HEK293 (cell line): ENCODE data around the gene THRA.

Experiments
- ELK4 ChIP-seq: IDR thresholded peaks from 2 replicates; pipeline ENCODE4 v1.6.1; 2011; ENCODE audit warnings: mild to moderate bottlenecking, low read depth, low read length, borderline replicate concordance
- GLIS1 ChIP-seq: fragments of 450-650 bp; formaldehyde crosslinking; IDR thresholded peaks from 2 replicates; pipeline ENCODE4 v1.5.1; 2016; ENCODE audit warnings: missing biosample characterization, missing genetic modification characterization
- GLIS2 ChIP-seq: fragments of 450-650 bp; formaldehyde crosslinking; IDR thresholded peaks from 2 replicates; pipeline ENCODE4 v1.5.1; 2016; ENCODE audit warnings: missing biosample characterization, missing genetic modification characterization
- KLF7 ChIP-seq: fragments of 450-650 bp; formaldehyde crosslinking; IDR thresholded peaks from 2 replicates; pipeline ENCODE4 v1.5.1; 2016; ENCODE audit warnings: missing biosample characterization, missing genetic modification characterization, borderline replicate concordance
- MZF1 ChIP-seq: fragments of 450-650 bp; formaldehyde crosslinking; IDR thresholded peaks from 2 replicates; pipeline ENCODE4 v1.5.1; 2017; ENCODE audit warnings: missing biosample characterization, missing genetic modification characterization, borderline replicate concordance
- REPIN1 ChIP-seq: fragments of 450-650 bp; formaldehyde crosslinking; IDR thresholded peaks from 2 replicates; pipeline ENCODE4 v1.5.1; 2017; ENCODE audit warnings: missing biosample characterization, missing genetic modification characterization, low read depth
- SCRT1 ChIP-seq: fragments of 450-650 bp; formaldehyde crosslinking; IDR thresholded peaks from 2 replicates; pipeline ENCODE4 v1.5.1; 2016; ENCODE audit warnings: missing biosample characterization, missing genetic modification characterization, borderline replicate concordance
- SCRT2 ChIP-seq: fragments of 450-650 bp; formaldehyde crosslinking; IDR thresholded peaks from 2 replicates; pipeline ENCODE4 v1.5.1; 2016; ENCODE audit warnings: missing biosample characterization, missing genetic modification characterization
- ZBTB17 ChIP-seq: fragments of 450-650 bp; formaldehyde crosslinking; IDR thresholded peaks from 2 replicates; pipeline ENCODE4 v1.5.1; 2016; ENCODE audit warnings: missing biosample characterization, missing genetic modification characterization
- ZBTB26 ChIP-seq: fragments of 450-650 bp; formaldehyde crosslinking; optimal IDR thresholded peaks from 2 replicates; pipeline ENCODE3; 2016; ENCODE audit warnings: missing biosample characterization, mild to moderate bottlenecking, missing genetic modification characterization
- ZIC2 ChIP-seq: fragments of 450-650 bp; formaldehyde crosslinking; IDR thresholded peaks from 2 replicates; pipeline ENCODE4 v1.5.1; 2016; ENCODE audit warnings: missing biosample characterization, missing genetic modification characterization
- ZNF157 ChIP-seq: fragments of 450-650 bp; formaldehyde crosslinking; IDR thresholded peaks from 2 replicates; pipeline ENCODE4 v1.5.1; 2016; ENCODE audit warnings: missing biosample characterization, missing genetic modification characterization
- ZNF214 ChIP-seq: fragments of 450-650 bp; formaldehyde crosslinking; IDR thresholded peaks from 2 replicates; pipeline ENCODE4 v1.5.1; 2017; ENCODE audit warnings: missing biosample characterization, mild to moderate bottlenecking, missing genetic modification characterization, borderline replicate concordance
- ZNF221 ChIP-seq: fragments of 450-650 bp; formaldehyde crosslinking; IDR thresholded peaks from 2 replicates; pipeline ENCODE4 v1.5.1; 2017; ENCODE audit warnings: missing biosample characterization, missing genetic modification characterization, borderline replicate concordance
- ZNF26 ChIP-seq: fragments of 450-650 bp; formaldehyde crosslinking; IDR thresholded peaks from 2 replicates; pipeline ENCODE4 v1.5.1; 2016; ENCODE audit warnings: missing biosample characterization, missing genetic modification characterization
- ZNF335 ChIP-seq: fragments of 450-650 bp; formaldehyde crosslinking; conservative IDR thresholded peaks from 2 replicates; pipeline ENCODE4 v1.5.1; 2016; ENCODE audit warnings: missing biosample characterization, missing genetic modification characterization
- ZNF391 ChIP-seq: fragments of 450-650 bp; formaldehyde crosslinking; IDR thresholded peaks from 2 replicates; pipeline ENCODE4 v1.5.1; 2016; ENCODE audit warnings: low read depth, missing biosample characterization, missing genetic modification characterization, borderline replicate concordance
- ZNF426 ChIP-seq: fragments of 450-650 bp; formaldehyde crosslinking; IDR thresholded peaks from 2 replicates; pipeline ENCODE4 v1.5.1; 2017; ENCODE audit warnings: missing biosample characterization, missing genetic modification characterization, mild to moderate bottlenecking, inconsistent platforms, moderate library complexity
- ZNF473 ChIP-seq: fragments of 450-650 bp; formaldehyde crosslinking; IDR thresholded peaks from 2 replicates; pipeline ENCODE4 v1.5.1; 2017; ENCODE audit warnings: missing biosample characterization, missing genetic modification characterization
- ZNF555 ChIP-seq: fragments of 450-650 bp; formaldehyde crosslinking; conservative IDR thresholded peaks from 2 replicates; pipeline ENCODE4 v1.5.1; 2017; ENCODE audit warnings: missing biosample characterization, mild to moderate bottlenecking, missing genetic modification characterization, inconsistent platforms
- ZNF629 ChIP-seq: fragments of 450-650 bp; formaldehyde crosslinking; IDR thresholded peaks from 2 replicates; pipeline ENCODE4 v1.5.1; 2017; ENCODE audit warnings: missing biosample characterization, missing genetic modification characterization
- ZNF792 ChIP-seq: fragments of 450-650 bp; formaldehyde crosslinking; IDR thresholded peaks from 2 replicates; pipeline ENCODE4 v1.5.1; 2016; ENCODE audit warnings: missing biosample characterization, missing genetic modification characterization
- ZNF830 ChIP-seq: fragments of 450-650 bp; IDR thresholded peaks from 2 replicates; pipeline ENCODE4 v1.5.0; 2018; ENCODE audit warnings: missing biosample characterization, missing genetic modification characterization, low read depth, mild to moderate bottlenecking, moderate library complexity
- ZSCAN18 ChIP-seq: fragments of 450-650 bp; formaldehyde crosslinking; IDR thresholded peaks from 2 replicates; pipeline ENCODE4 v1.5.1; 2016; ENCODE audit warnings: missing biosample characterization, missing genetic modification characterization
- TF ChIP-seq, protein P1 (sequence below): fragments of 450-650 bp; IDR thresholded peaks from 2 replicates; pipeline ENCODE4 v1.5.1; 2018; ENCODE audit warnings: missing biosample characterization, mild to moderate bottlenecking, missing genetic modification characterization
- TF ChIP-seq, protein P2 (sequence below): fragments of 450-650 bp; formaldehyde crosslinking; IDR thresholded peaks from 2 replicates; pipeline ENCODE4 v1.5.1; 2016; ENCODE audit warnings: missing biosample characterization, missing genetic modification characterization
- TF ChIP-seq, protein P3 (sequence below): fragments of 450-650 bp; formaldehyde crosslinking; IDR thresholded peaks from 2 replicates; pipeline ENCODE4 v1.5.1; 2016; ENCODE audit warnings: missing biosample characterization, missing genetic modification characterization
- TF ChIP-seq, protein P4 (sequence below): fragments of 450-650 bp; formaldehyde crosslinking; IDR thresholded peaks from 2 replicates; pipeline ENCODE4 v1.5.1; 2016; ENCODE audit warnings: missing biosample characterization, missing genetic modification characterization

The THRA gene

GRCh38 chr17:40072040-40072734 is 9.4 kb downstream of the THRA start (continued):
- TF ChIP-seq ELK4 = no peak
- 0 out of 2 replicates have a peak, but pooled peaks have one; percentile 35 for TF ChIP-seq ZNF792 (tag by site-specific recombination)
- no peak for TF ChIP-seq SCRT1
- TF ChIP-seq ZNF335 (tag by site-specific recombination) = peak; percentile 60; the same call in 1 of the 2 replicates
- no peak for TF ChIP-seq ZNF221 (tag by site-specific recombination)
- TF ChIP-seq ZNF473 = no peak
- 0 out of 2 replicates have a peak, but pooled peaks have one; percentile 50 for TF ChIP-seq ZSCAN18 (tag by site-specific recombination)
- no peak for TF ChIP-seq MZF1 (tag by site-specific recombination)
- peak; percentile 70 for TF ChIP-seq SCRT2 (tag by site-specific recombination)
- TF ChIP-seq ZNF157 = no peak
- TF ChIP-seq ZBTB17 (tag by site-specific recombination) = peak; percentile 57; the same call in 1 of the 2 replicates
- no peak for TF ChIP-seq KLF7 (tag by site-specific recombination)
- TF ChIP-seq ZNF830 (tag by site-specific recombination) = no peak
- TF ChIP-seq ZBTB26 = peak; percentile 5
- TF ChIP-seq ZNF391 (tag by site-specific recombination) = no peak
- TF ChIP-seq, protein P1, sequence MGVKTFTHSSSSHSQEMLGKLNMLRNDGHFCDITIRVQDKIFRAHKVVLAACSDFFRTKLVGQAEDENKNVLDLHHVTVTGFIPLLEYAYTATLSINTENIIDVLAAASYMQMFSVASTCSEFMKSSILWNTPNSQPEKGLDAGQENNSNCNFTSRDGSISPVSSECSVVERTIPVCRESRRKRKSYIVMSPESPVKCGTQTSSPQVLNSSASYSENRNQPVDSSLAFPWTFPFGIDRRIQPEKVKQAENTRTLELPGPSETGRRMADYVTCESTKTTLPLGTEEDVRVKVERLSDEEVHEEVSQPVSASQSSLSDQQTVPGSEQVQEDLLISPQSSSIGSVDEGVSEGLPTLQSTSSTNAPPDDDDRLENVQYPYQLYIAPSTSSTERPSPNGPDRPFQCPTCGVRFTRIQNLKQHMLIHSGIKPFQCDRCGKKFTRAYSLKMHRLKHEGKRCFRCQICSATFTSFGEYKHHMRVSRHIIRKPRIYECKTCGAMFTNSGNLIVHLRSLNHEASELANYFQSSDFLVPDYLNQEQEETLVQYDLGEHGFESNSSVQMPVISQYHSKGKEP (tag by site-specific recombination) = peak; percentile 7; the same call in 1 of the 2 replicates
- TF ChIP-seq ZNF629 (tag by site-specific recombination) = peak; percentile 26; the same call in 1 of the 2 replicates
- TF ChIP-seq GLIS2 (tag by site-specific recombination) = peak; percentile 89
- TF ChIP-seq, protein P2, sequence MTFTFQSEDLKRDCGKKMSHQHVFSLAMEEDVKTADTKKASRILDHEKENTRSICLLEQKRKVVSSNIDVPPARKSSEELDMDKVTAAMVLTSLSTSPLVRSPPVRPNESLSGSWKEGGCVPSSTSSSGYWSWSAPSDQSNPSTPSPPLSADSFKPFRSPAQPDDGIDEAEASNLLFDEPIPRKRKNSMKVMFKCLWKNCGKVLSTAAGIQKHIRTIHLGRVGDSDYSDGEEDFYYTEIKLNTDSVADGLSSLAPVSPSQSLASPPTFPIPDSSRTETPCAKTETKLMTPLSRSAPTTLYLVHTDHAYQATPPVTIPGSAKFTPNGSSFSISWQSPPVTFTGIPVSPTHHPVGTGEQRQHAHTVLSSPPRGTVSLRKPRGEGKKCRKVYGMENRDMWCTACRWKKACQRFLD (tag by site-specific recombination) = no peak
- TF ChIP-seq ZNF26 (tag by site-specific recombination) = no peak
- TF ChIP-seq ZIC2 (tag by site-specific recombination) = peak; percentile 96
- TF ChIP-seq ZNF555 (tag by site-specific recombination) = no peak
- no peak for TF ChIP-seq REPIN1 (tag by site-specific recombination)
- TF ChIP-seq, protein P3, sequence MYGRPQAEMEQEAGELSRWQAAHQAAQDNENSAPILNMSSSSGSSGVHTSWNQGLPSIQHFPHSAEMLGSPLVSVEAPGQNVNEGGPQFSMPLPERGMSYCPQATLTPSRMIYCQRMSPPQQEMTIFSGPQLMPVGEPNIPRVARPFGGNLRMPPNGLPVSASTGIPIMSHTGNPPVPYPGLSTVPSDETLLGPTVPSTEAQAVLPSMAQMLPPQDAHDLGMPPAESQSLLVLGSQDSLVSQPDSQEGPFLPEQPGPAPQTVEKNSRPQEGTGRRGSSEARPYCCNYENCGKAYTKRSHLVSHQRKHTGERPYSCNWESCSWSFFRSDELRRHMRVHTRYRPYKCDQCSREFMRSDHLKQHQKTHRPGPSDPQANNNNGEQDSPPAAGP = peak; percentile 25; the same call in 1 of the 2 replicates
- TF ChIP-seq, protein P4, sequence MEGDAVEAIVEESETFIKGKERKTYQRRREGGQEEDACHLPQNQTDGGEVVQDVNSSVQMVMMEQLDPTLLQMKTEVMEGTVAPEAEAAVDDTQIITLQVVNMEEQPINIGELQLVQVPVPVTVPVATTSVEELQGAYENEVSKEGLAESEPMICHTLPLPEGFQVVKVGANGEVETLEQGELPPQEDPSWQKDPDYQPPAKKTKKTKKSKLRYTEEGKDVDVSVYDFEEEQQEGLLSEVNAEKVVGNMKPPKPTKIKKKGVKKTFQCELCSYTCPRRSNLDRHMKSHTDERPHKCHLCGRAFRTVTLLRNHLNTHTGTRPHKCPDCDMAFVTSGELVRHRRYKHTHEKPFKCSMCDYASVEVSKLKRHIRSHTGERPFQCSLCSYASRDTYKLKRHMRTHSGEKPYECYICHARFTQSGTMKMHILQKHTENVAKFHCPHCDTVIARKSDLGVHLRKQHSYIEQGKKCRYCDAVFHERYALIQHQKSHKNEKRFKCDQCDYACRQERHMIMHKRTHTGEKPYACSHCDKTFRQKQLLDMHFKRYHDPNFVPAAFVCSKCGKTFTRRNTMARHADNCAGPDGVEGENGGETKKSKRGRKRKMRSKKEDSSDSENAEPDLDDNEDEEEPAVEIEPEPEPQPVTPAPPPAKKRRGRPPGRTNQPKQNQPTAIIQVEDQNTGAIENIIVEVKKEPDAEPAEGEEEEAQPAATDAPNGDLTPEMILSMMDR (tag by site-specific recombination) = peak; percentile 59; the same call in 1 of the 2 replicates
- TF ChIP-seq GLIS1 = peak; percentile 90
- no peak for TF ChIP-seq ZNF426 (tag by site-specific recombination)
- no peak for TF ChIP-seq ZNF214 (tag by site-specific recombination)
